Measurements from ENCODE around the gene KCNK7. TPM values are rescaled to one million over a fixed set of nuclear protein-coding genes. Genes with fewer than 3 reads are reported as not detected.

KCNK7 gene
- total RNA-seq, 1 experiment from 2014 or later, result 0.69 TPM

GRCh38 chr11:65637794-65638419, 42.3 kb upstream of the KCNK7 start, which contains the start of gene SIPA1:
Gene SIPA1 (plus strand): TSS chr11:65638101. CDS start chr11:65640922, 2,821 bp downstream.
- DNase-seq (ENCODE audit: low read depth, low spot score), result peak; percentile 69
- Histone ChIP-seq H3K36me3 (ENCODE audit: control insufficient read depth, insufficient read depth, low read length) (peaks cover 10% of the 10 kb centered on the region; the same call in 1 of the 2 replicates), H3K4me1 (ENCODE audit: control insufficient read depth, insufficient read depth, low read length) (peaks cover 24% of the 10 kb centered on the region), H3K4me3 (ENCODE audit: low read depth in 2 of 2, low read length in 2 of 2) (peak within 1 kb of the TSS; percentile 79 to 83), H3K9me3 (ENCODE audit: control insufficient read depth, insufficient read depth, low read depth, low read length) (no peaks in the 10 kb centered on the region), H3K27ac (ENCODE audit: low read length) (peak within 1 kb of the TSS; percentile 91), H3K27me3 (ENCODE audit: control insufficient read depth, insufficient read depth, low read length) (no peaks in the 10 kb centered on the region)
- peak; percentile 90 for ATAC-seq
- POLR2A ChIA-PET, result interaction anchor here (0.5 to 1.3 kb wide), 5 partner anchors 10 to 250 kb away, joined by 3 to 5 read pairs (median 3); partner anchors contain the start of gene FIBP
- intact Hi-C loops (cut with micrococcal nuclease; ENCODE audit: unreplicated experiment), result loop anchor here (10.0 kb wide), 1 partner anchor 67 kb away; no protein-coding TSS in a partner anchor
- CTCF ChIA-PET, result interaction anchor here (0.5 to 1.7 kb wide), 4 partner anchors 15 to 362 kb away, joined by 3 read pairs; partner anchors contain the start of gene PCNX3
- no peak; the same call in 1 of the 2 replicates for TF ChIP-seq CTCF (IDR thresholded peaks at IDR 0.05)
- 0 out of 2 replicates have a peak, but pooled peaks have one; percentile 52 for TF ChIP-seq SIN3A (IDR thresholded peaks at IDR 0.05; ENCODE audit: borderline replicate concordance, insufficient read depth, low read depth, low read length)
- TF ChIP-seq POLR2AphosphoS5 (IDR thresholded peaks at IDR 0.05; ENCODE audit: low read depth, low read length), result peak; percentile 81
- in situ Hi-C loops (cut with HindIII; ENCODE audit: low pct_unique_long_range_greater_than_20kb, low sequenced_read_pairs), result no loop called here
- BruUV-seq (replicated peaks), result no TSS peak

- ATAC-seq, result no peak
- ChIA-PET POLR2A (interaction anchor here (0.8 to 1.3 kb wide), 4 partner anchors 10 to 24 kb away, joined by 3 to 5 read pairs (median 3); no protein-coding TSS in a partner anchor), CTCF (interaction anchor here (1.0 kb wide), 1 partner anchor 181 kb away, joined by 3 read pairs; no protein-coding TSS in a partner anchor)
- no TSS peak for BruUV-seq (replicated peaks)
- TF ChIP-seq SIN3A (IDR thresholded peaks at IDR 0.05; ENCODE audit: borderline replicate concordance, insufficient read depth, low read depth, low read length) (no peak), TCF7L2 (IDR thresholded peaks at IDR 0.05; ENCODE audit: low read depth, low read length) (no peak), REST (IDR thresholded peaks at IDR 0.05; ENCODE audit: insufficient read depth in 1 of 2, low read depth in 2 of 2, low read length in 1 of 2) (no peak), CTCF (IDR thresholded peaks at IDR 0.05) (no peak), POLR2AphosphoS5 (IDR thresholded peaks at IDR 0.05; ENCODE audit: low read depth, low read length) (no peak)
- no peak for DNase-seq (ENCODE audit: low read depth, low spot score)
- peaks cover 24% of the 10 kb centered on the region for H3K4me1 ChIP-seq (ENCODE audit: control insufficient read depth, insufficient read depth, low read length)
- H3K27me3 ChIP-seq (ENCODE audit: control insufficient read depth, insufficient read depth, low read length), result no peaks in the 10 kb centered on the region
- H3K4me3 ChIP-seq (ENCODE audit: low read depth in 2 of 2, low read length in 2 of 2), result peak overlapping the region in 1 of 2 experiments; percentile 79; a peak in 2 of 4 replicates
- intact Hi-C loops (cut with micrococcal nuclease; ENCODE audit: unreplicated experiment) (loop anchor here (10.0 kb wide), 1 partner anchor 68 kb away; no protein-coding TSS in a partner anchor), in situ Hi-C loops (cut with HindIII; ENCODE audit: low pct_unique_long_range_greater_than_20kb, low sequenced_read_pairs) (no loop called here)
- no peaks in the 10 kb centered on the region for H3K9me3 ChIP-seq (ENCODE audit: control insufficient read depth, insufficient read depth, low read depth, low read length)
- peak overlapping the region; percentile 76 for H3K27ac ChIP-seq (ENCODE audit: low read length)
- H3K36me3 ChIP-seq (ENCODE audit: control insufficient read depth, insufficient read depth, low read length), result peaks cover 10% of the 10 kb centered on the region; the same call in 1 of the 2 replicates
Measured at GRCh38 chr11:65637032-65637557, 41.5 kb upstream of the KCNK7 start.

Data from Panc1 (cell line).